SK-N-SH (cell line): ENCODE measurements around the gene SARDH. TPM values are rescaled to one million over a fixed set of nuclear protein-coding genes. Genes with fewer than 3 reads are reported as not detected.
A peak's percentile ranks its signal among the peaks of the same experiment; 100 is the strongest.

Experiments
- CTCF ChIA-PET: fragments of 300-600, 350-600 bp; formaldehyde crosslinking; extraction: SDS; loops from one replicate; lab custom pipeline; 2021; lab: Yijun Ruan, JAX
- POLR2A ChIA-PET: fragments of 350-600 bp; sonication (Branson Sonifier 250); formaldehyde crosslinking; extraction: SDS; loops from one replicate; lab custom pipeline; 2020; ENCODE audit warnings: antibody characterized with exemption, inconsistent platforms; lab: Yijun Ruan, JAX
- DNase-seq: peaks from one replicate; pipeline ENCODE4 v3.0.0; 2012
- H2AFZ ChIP-seq: fragments of 200-600 bp; sonication (generic); 2 replicates; pipeline ENCODE4 v1.8.1; 2016; ENCODE audit warnings: antibody characterized with exemption, mild to moderate bottlenecking, low read depth
- H3F3A ChIP-seq: fragments of 200-600 bp; sonication (generic); replicated peaks from 2 replicates; pipeline ENCODE3; 2016; ENCODE audit warnings: antibody characterized with exemption, mild to moderate bottlenecking; ENCODE audit not compliant: insufficient read depth
- H3K27ac ChIP-seq, 2 experiments: fragments of 200-500 bp in 1 of 2; fragments of 200-600 bp in 1 of 2; sonication (Bioruptor generic) in 1 of 2; sonication (generic), shearing (Covaris generic) in 1 of 2; 2 replicates each; pipeline versions ENCODE4 v1.5.1 to v1.6.1; 2014 to 2016; ENCODE audit warnings: low read depth in 2 of 2, inconsistent platforms in 1 of 2, low read length in 1 of 2, mild to moderate bottlenecking in 1 of 2, mixed read lengths in 1 of 2
- H3K27me3 ChIP-seq: fragments of 200-600 bp; sonication (generic), shearing (Covaris generic); 2 replicates; pipeline ENCODE4 v1.6.1; 2016; ENCODE audit warnings: mixed run types; ENCODE audit not compliant: insufficient read depth
- H3K36me3 ChIP-seq, 2 experiments: fragments of 200-500 bp in 1 of 2; fragments of 200-600 bp in 1 of 2; sonication (Bioruptor generic) in 1 of 2; sonication (generic) in 1 of 2; replicated peaks in 1 of 2; 2 replicates each; pipeline versions ENCODE3 to v1.5.1; 2014 to 2016; ENCODE audit warnings: low read length in 1 of 2, mild to moderate bottlenecking in 1 of 2; ENCODE audit not compliant: insufficient read depth in 2 of 2, control insufficient read depth in 1 of 2
- H3K4me1 ChIP-seq, 2 experiments: fragments of 200-500 bp in 1 of 2; fragments of 200-600 bp in 1 of 2; sonication (Bioruptor generic) in 1 of 2; sonication (generic), shearing (Covaris generic) in 1 of 2; 2 replicates each; pipeline versions ENCODE4 v1.5.1 to v1.6.1; 2014 to 2016; ENCODE audit warnings: low read depth in 1 of 2, low read length in 1 of 2, mixed run types in 1 of 2; ENCODE audit not compliant: insufficient read depth in 2 of 2, control insufficient read depth in 1 of 2
- H3K4me2 ChIP-seq: fragments of 200-600 bp; sonication (generic), shearing (Covaris generic); 2 replicates; pipeline ENCODE4 v1.6.1; 2017; ENCODE audit warnings: mixed run types
- H3K4me3 ChIP-seq, 2 experiments: fragments of 200-500 bp in 1 of 2; fragments of 200-600 bp in 1 of 2; sonication (Bioruptor generic) in 1 of 2; sonication (generic), shearing (Covaris generic) in 1 of 2; 2 replicates each; pipeline versions ENCODE4 v1.5.1 to v1.8.1; 2014 to 2016; ENCODE audit warnings: low read depth in 2 of 2, inconsistent platforms in 1 of 2, low read length in 1 of 2, mild to moderate bottlenecking in 1 of 2, mixed read lengths in 1 of 2, moderate library complexity in 1 of 2
- H3K79me2 ChIP-seq: fragments of 200-600 bp; sonication (generic); 2 replicates; pipeline ENCODE4 v1.8.1; 2017; ENCODE audit warnings: mild to moderate bottlenecking; ENCODE audit not compliant: insufficient read depth
- H3K9ac ChIP-seq: fragments of 200-600 bp; sonication (generic); 2 replicates; pipeline ENCODE4 v1.6.1; 2017; ENCODE audit warnings: mixed run types
- H3K9me2 ChIP-seq: fragments of 200-600 bp; sonication (generic); 2 replicates; pipeline ENCODE4 v1.6.1; 2017; ENCODE audit warnings: mixed run types
- H3K9me3 ChIP-seq: fragments of 200-600 bp; sonication (generic); 2 replicates; pipeline ENCODE4 v1.6.1; 2017; ENCODE audit warnings: mixed run types, mild to moderate bottlenecking, moderate library complexity
- H4K20me1 ChIP-seq: fragments of 200-600 bp; sonication (generic); 2 replicates; pipeline ENCODE4 v1.6.1; 2017; ENCODE audit warnings: mild to moderate bottlenecking, mixed run types; ENCODE audit not compliant: insufficient read depth
- CTCF ChIP-seq: fragments of 200-600 bp; sonication (generic); IDR thresholded peaks from 2 replicates; pipeline ENCODE4 v1.6.1; 2017; ENCODE audit warnings: antibody characterized with exemption, mild to moderate bottlenecking, moderate library complexity
- ELF1 ChIP-seq: IDR thresholded peaks from 2 replicates; pipeline ENCODE4 v1.4.0; 2012
- EZH2phosphoT487 ChIP-seq: fragments of 200-600 bp; sonication (generic); IDR thresholded peaks from 2 replicates; pipeline ENCODE4 v1.6.1; 2017; ENCODE audit warnings: low read depth, mixed run types, mild to moderate bottlenecking, antibody characterized with exemption, moderate library complexity, borderline replicate concordance
- FOSL2 ChIP-seq: IDR thresholded peaks from 2 replicates; pipeline ENCODE4 v1.4.0; 2012; ENCODE audit warnings: low read depth, mild to moderate bottlenecking, moderate library complexity, borderline replicate concordance
- GABPA ChIP-seq: IDR thresholded peaks from 2 replicates; pipeline ENCODE4 v1.4.0; 2012; ENCODE audit warnings: low read depth, mild to moderate bottlenecking
- JUND ChIP-seq: IDR thresholded peaks from 2 replicates; pipeline ENCODE4 v1.4.0; 2012
- MEF2A ChIP-seq: IDR thresholded peaks from 2 replicates; pipeline ENCODE4 v1.4.0; 2012; ENCODE audit warnings: low read depth, borderline replicate concordance
- MXI1 ChIP-seq: IDR thresholded peaks from 2 replicates; pipeline ENCODE4 v1.6.1; 2012; ENCODE audit warnings: mild to moderate bottlenecking, low read depth, low read length, improper control_type of control experiment
- RAD21 ChIP-seq: IDR thresholded peaks from 2 replicates; pipeline ENCODE4 v1.6.1; 2012; ENCODE audit warnings: mild to moderate bottlenecking, low read length
- RCOR1 ChIP-seq: fragments of 150-350 bp; IDR thresholded peaks from 2 replicates; pipeline ENCODE4 v1.6.1; 2017; ENCODE audit warnings: antibody characterized with exemption, low read length
- SIN3A ChIP-seq: IDR thresholded peaks from 2 replicates; pipeline ENCODE4 v1.6.1; 2012; ENCODE audit warnings: low read depth, mild to moderate bottlenecking, low read length, moderate library complexity, borderline replicate concordance
- SMC3 ChIP-seq: IDR thresholded peaks from 2 replicates; pipeline ENCODE4 v1.6.1; 2012; ENCODE audit warnings: low read depth, low read length, improper control_type of control experiment
- TAF1 ChIP-seq: IDR thresholded peaks from 2 replicates; pipeline ENCODE4 v1.6.1; 2012; ENCODE audit warnings: low read depth, mild to moderate bottlenecking, low read length, moderate library complexity, borderline replicate concordance
- TCF12 ChIP-seq: IDR thresholded peaks from 2 replicates; pipeline ENCODE4 v1.4.0; 2012
- TEAD4 ChIP-seq: IDR thresholded peaks from 2 replicates; pipeline ENCODE4 v1.4.0; 2012; ENCODE audit warnings: mild to moderate bottlenecking, borderline replicate concordance; ENCODE audit not compliant: insufficient read depth
- YY1 ChIP-seq: IDR thresholded peaks from 2 replicates; pipeline ENCODE4 v1.4.0; 2012; ENCODE audit warnings: low read depth, mild to moderate bottlenecking
- WGBS: methylation state at CpG from one replicate; pipeline ENCODE4 v1.1.6; 2017; ENCODE audit warnings: low lambda C conversion rate; 5-methylcytosine and 5-hydroxymethylcytosine counted together
- polyA plus RNA-seq, 3 experiments: library from polyadenylated mRNA; depleted of rRNA; stranded (reverse); fragments of >200 nt; gene quantifications; 2 replicates each; pipeline ENCODE4 v1.2.3, GENCODE V29; 2012
- TF ChIP-seq, protein P1 (sequence below): fragments of 150-350 bp; IDR thresholded peaks from 2 replicates; pipeline ENCODE4 v1.6.1; 2016; ENCODE audit warnings: mild to moderate bottlenecking, low read depth, low read length

Gene SARDH
- polyA plus RNA-seq, 1 of the 3 experiments (the other 2 are of a cell fraction), result 5.9 TPM

GRCh38 chr9:133729617-133730281 lies 8.4 kb downstream of the SARDH start:
- H3K9me3 ChIP-seq, result no peaks in the 10 kb centered on the region
- H3K9ac ChIP-seq, result no peak overlapping the region
- CTCF ChIA-PET, result interaction anchor here (1.1 to 8.7 kb wide), 4 partner anchors 8 to 196 kb away, joined by 4 to 83 read pairs (median 29); partner anchors contain the start of gene SARDH
- peak; percentile 15 for DNase-seq
- H3K4me3 ChIP-seq, result no peak overlapping the region
- H2AFZ ChIP-seq, result no peak overlapping the region
- TF ChIP-seq GABPA (no peak), RAD21 (no peak), MEF2A (no peak), MXI1 (no peak), SIN3A (no peak), JUND (no peak), ELF1 (no peak), RCOR1 (no peak), EZH2phosphoT487 (no peak), SMC3 (no peak), YY1 (no peak), TAF1 (no peak), FOSL2 (no peak), TCF12 (no peak), CTCF (no peak), TEAD4 (no peak)
- TF ChIP-seq, protein P1, sequence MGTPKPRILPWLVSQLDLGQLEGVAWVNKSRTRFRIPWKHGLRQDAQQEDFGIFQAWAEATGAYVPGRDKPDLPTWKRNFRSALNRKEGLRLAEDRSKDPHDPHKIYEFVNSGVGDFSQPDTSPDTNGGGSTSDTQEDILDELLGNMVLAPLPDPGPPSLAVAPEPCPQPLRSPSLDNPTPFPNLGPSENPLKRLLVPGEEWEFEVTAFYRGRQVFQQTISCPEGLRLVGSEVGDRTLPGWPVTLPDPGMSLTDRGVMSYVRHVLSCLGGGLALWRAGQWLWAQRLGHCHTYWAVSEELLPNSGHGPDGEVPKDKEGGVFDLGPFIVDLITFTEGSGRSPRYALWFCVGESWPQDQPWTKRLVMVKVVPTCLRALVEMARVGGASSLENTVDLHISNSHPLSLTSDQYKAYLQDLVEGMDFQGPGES, result no peak
- TF ChIP-seq, all 33 proteins: peak for 0
- no peaks in the 10 kb centered on the region for H3K79me2 ChIP-seq
- no peaks in the 10 kb centered on the region for H3K27me3 ChIP-seq
- no peak overlapping the region for H3K27ac ChIP-seq
- WGBS, result 81% methylated on average over 12 of the region's 19 CpGs
- no peaks in the 10 kb centered on the region for H4K20me1 ChIP-seq
- H3K4me2 ChIP-seq, result no peak overlapping the region
- no peaks in the 10 kb centered on the region for H3K9me2 ChIP-seq
- H3F3A ChIP-seq, result no peaks in the 10 kb centered on the region
- POLR2A ChIA-PET, result no interaction called here
- no peaks in the 10 kb centered on the region for H3K36me3 ChIP-seq
- peaks cover 0 to 5% of the 10 kb centered on the region in 2 experiments; a peak in 1 of 4 replicates for H3K4me1 ChIP-seq
